Type B pancreatic cell (in vitro differentiated cells): ENCODE data around the gene FGD6. TPM values are rescaled to one million over a fixed set of nuclear protein-coding genes. Genes with fewer than 3 reads are reported as not detected.
A peak's percentile ranks its signal among the peaks of the same experiment; 100 is the strongest.

ENCODE experiments used
- DNase-seq: peaks from one replicate; pipeline ENCODE4 v3.0.0; 2021; ENCODE audit warnings: mixed read lengths; ENCODE audit not compliant: unreplicated experiment; ENCODE audit errors: extremely low spot score
- H3K27ac Mint-ChIP-seq: 2 replicates; pipeline ENCODE4 v1.8.0; 2021; ENCODE audit warnings: mild to moderate bottlenecking, mixed read lengths
- H3K27me3 Mint-ChIP-seq: 2 replicates; pipeline ENCODE4 v1.8.0; 2021; ENCODE audit warnings: mixed read lengths
- H3K36me3 Mint-ChIP-seq: 2 replicates; pipeline ENCODE4 v1.8.0; 2021; ENCODE audit warnings: mixed read lengths
- H3K4me1 Mint-ChIP-seq: one replicate; pipeline ENCODE4 v1.8.0; 2021; ENCODE audit warnings: mixed read lengths; ENCODE audit not compliant: unreplicated experiment
- H3K4me3 Mint-ChIP-seq: 2 replicates; pipeline ENCODE4 v1.8.0; 2021; ENCODE audit warnings: mild to moderate bottlenecking, mixed read lengths
- H3K9me3 Mint-ChIP-seq: 2 replicates; pipeline ENCODE4 v1.8.0; 2021; ENCODE audit warnings: mixed read lengths
- CTCF ChIP-seq: fragments of 200-600 bp; sonication (generic); conservative IDR thresholded peaks from 2 replicates; pipeline ENCODE4 v1.5.0; 2021; ENCODE audit warnings: antibody characterized with exemption, mild to moderate bottlenecking
- total RNA-seq: library from RNA; stranded (reverse); gene quantifications from 2 replicates; pipeline ENCODE4 v1.2.1, GENCODE V29; 2021; ENCODE audit warnings: low replicate concordance

Gene FGD6
- total RNA-seq, 1 donor from 2014 or later, result 27.5 TPM

GRCh38 chr12:95213119-95213518, 4.1 kb downstream of the FGD6 start:
- H3K4me3 Mint-ChIP-seq, result no peak overlapping the region
- H3K27me3 Mint-ChIP-seq, result no peaks in the 10 kb centered on the region
- H3K4me1 Mint-ChIP-seq, result peaks cover 22% of the 10 kb centered on the region

GRCh38 chr12:95212586-95212985, 4.7 kb downstream of the FGD6 start:
- no peaks in the 10 kb centered on the region for H3K27me3 Mint-ChIP-seq
- DNase-seq, result no peak
- no peak for TF ChIP-seq CTCF
- no peak overlapping the region for H3K4me3 Mint-ChIP-seq
- peaks cover 22% of the 10 kb centered on the region for H3K4me1 Mint-ChIP-seq
- H3K9me3 Mint-ChIP-seq, result peaks cover 2% of the 10 kb centered on the region
- no peak overlapping the region for H3K27ac Mint-ChIP-seq
- H3K36me3 Mint-ChIP-seq, result peaks cover 15% of the 10 kb centered on the region

More at GRCh38 chr12:95213119-95213518, 4.1 kb downstream of the FGD6 start:
- DNase-seq, result no peak
- no peaks in the 10 kb centered on the region for H3K9me3 Mint-ChIP-seq
- H3K36me3 Mint-ChIP-seq, result peaks cover 12% of the 10 kb centered on the region
- H3K27ac Mint-ChIP-seq, result no peak overlapping the region
- no peak for TF ChIP-seq CTCF

GRCh38 chr12:95208678-95209077, 8.6 kb downstream of the FGD6 start:
- DNase-seq, result no peak
- Mint-ChIP-seq H3K27me3 (no peaks in the 10 kb centered on the region), H3K4me1 (peaks cover 26% of the 10 kb centered on the region), H3K27ac (no peak overlapping the region), H3K4me3 (no peak overlapping the region), H3K9me3 (peaks cover 4% of the 10 kb centered on the region), H3K36me3 (peaks cover 35% of the 10 kb centered on the region)
- TF ChIP-seq CTCF, result no peak

GRCh38 chr12:95207407-95207806, 9.9 kb downstream of the FGD6 start:
- no peak for TF ChIP-seq CTCF
- Mint-ChIP-seq H3K27me3 (no peaks in the 10 kb centered on the region), H3K27ac (no peak overlapping the region), H3K4me1 (peaks cover 29% of the 10 kb centered on the region), H3K9me3 (peaks cover 4% of the 10 kb centered on the region), H3K4me3 (no peak overlapping the region), H3K36me3 (peaks cover 35% of the 10 kb centered on the region)
- no peak for DNase-seq

GRCh38 chr12:95206916-95207315, 10.4 kb downstream of the FGD6 start:
- Mint-ChIP-seq H3K27ac (no peak overlapping the region), H3K9me3 (peaks cover 4% of the 10 kb centered on the region), H3K4me3 (no peak overlapping the region), H3K36me3 (peaks cover 35% of the 10 kb centered on the region), H3K27me3 (no peaks in the 10 kb centered on the region), H3K4me1 (peaks cover 29% of the 10 kb centered on the region)
- no peak for TF ChIP-seq CTCF
- no peak for DNase-seq

GRCh38 chr12:95205685-95206084, 11.6 kb downstream of the FGD6 start:
- no peak for TF ChIP-seq CTCF
- H3K4me1 Mint-ChIP-seq, result peaks cover 35% of the 10 kb centered on the region
- H3K4me3 Mint-ChIP-seq, result no peak overlapping the region
- H3K27me3 Mint-ChIP-seq, result no peaks in the 10 kb centered on the region
- H3K27ac Mint-ChIP-seq, result peak overlapping the region; percentile 61
- no peak for DNase-seq
- peaks cover 35% of the 10 kb centered on the region for H3K36me3 Mint-ChIP-seq
- peaks cover 4% of the 10 kb centered on the region for H3K9me3 Mint-ChIP-seq
